ENCODE results near the gene CXCL14.
A peak's percentile ranks its signal among the peaks of the same experiment; 100 is the strongest.

Gene CXCL14

GRCh38 chr5:135596157-135596763 is 17.5 kb upstream of the CXCL14 start:
- no peak for DNase-seq (ENCODE audit: low spot score)

- DNase-seq (ENCODE audit: low spot score): no peak
Measured at GRCh38 chr5:135594416-135594960, 15.7 kb upstream of the CXCL14 start.

GRCh38 chr5:135593886-135594285 is 15.1 kb upstream of the CXCL14 start:
- no peak for DNase-seq (ENCODE audit: low spot score)

- DNase-seq (ENCODE audit: low spot score): no peak
Measured at GRCh38 chr5:135593141-135593540, 14.3 kb upstream of the CXCL14 start.

- DNase-seq (ENCODE audit: low spot score): no peak
Measured at GRCh38 chr5:135592312-135593045, 13.7 kb upstream of the CXCL14 start.

- DNase-seq (ENCODE audit: low spot score): no peak
Measured at GRCh38 chr5:135591277-135591676, 12.5 kb upstream of the CXCL14 start.

- DNase-seq (ENCODE audit: low spot score): no peak
Measured at GRCh38 chr5:135589152-135589551, 10.4 kb upstream of the CXCL14 start.

GRCh38 chr5:135587721-135588663 is 9.2 kb upstream of the CXCL14 start:
- no peak for DNase-seq (ENCODE audit: low spot score)

- DNase-seq (ENCODE audit: low spot score): no peak
Measured at GRCh38 chr5:135584918-135585317, 6.1 kb upstream of the CXCL14 start.

- no peak for DNase-seq (ENCODE audit: low spot score)
Measured at GRCh38 chr5:135584276-135584675, 5.5 kb upstream of the CXCL14 start.

- no peak for DNase-seq (ENCODE audit: low spot score)
Measured at GRCh38 chr5:135582099-135582781, 3.4 kb upstream of the CXCL14 start.

GRCh38 chr5:135578305-135578684 is 496 bp downstream of the CXCL14 start:
- no peak for DNase-seq (ENCODE audit: low spot score)

GRCh38 chr5:135577421-135577820 is 1.4 kb downstream of the CXCL14 start:
- no peak for DNase-seq (ENCODE audit: low spot score)

- no peak for DNase-seq (ENCODE audit: low spot score)
Measured at GRCh38 chr5:135576075-135576599, 2.7 kb downstream of the CXCL14 start.

GRCh38 chr5:135574493-135574892 is 4.3 kb downstream of the CXCL14 start:
- DNase-seq (ENCODE audit: low spot score): no peak

- DNase-seq (ENCODE audit: low spot score): no peak
Measured at GRCh38 chr5:135571902-135572301, 6.9 kb downstream of the CXCL14 start.

- no peak for DNase-seq (ENCODE audit: low spot score)
Measured at GRCh38 chr5:135571066-135571609, 7.7 kb downstream of the CXCL14 start.

GRCh38 chr5:135570453-135570764 is 8.4 kb downstream of the CXCL14 start:
- DNase-seq (ENCODE audit: low spot score): no peak

GRCh38 chr5:135569755-135570452 is 8.9 kb downstream of the CXCL14 start:
- peak; percentile 39 for DNase-seq (ENCODE audit: low spot score)

GRCh38 chr5:135568923-135569360 is 9.8 kb downstream of the CXCL14 start:
- no peak for DNase-seq (ENCODE audit: low spot score)

- DNase-seq (ENCODE audit: low spot score): no peak
Measured at GRCh38 chr5:135568246-135568645, 10.5 kb downstream of the CXCL14 start.

All from LoVo (cell line).